Measurements from ENCODE around the gene ZNF19.

ZNF19 gene

DNA sequence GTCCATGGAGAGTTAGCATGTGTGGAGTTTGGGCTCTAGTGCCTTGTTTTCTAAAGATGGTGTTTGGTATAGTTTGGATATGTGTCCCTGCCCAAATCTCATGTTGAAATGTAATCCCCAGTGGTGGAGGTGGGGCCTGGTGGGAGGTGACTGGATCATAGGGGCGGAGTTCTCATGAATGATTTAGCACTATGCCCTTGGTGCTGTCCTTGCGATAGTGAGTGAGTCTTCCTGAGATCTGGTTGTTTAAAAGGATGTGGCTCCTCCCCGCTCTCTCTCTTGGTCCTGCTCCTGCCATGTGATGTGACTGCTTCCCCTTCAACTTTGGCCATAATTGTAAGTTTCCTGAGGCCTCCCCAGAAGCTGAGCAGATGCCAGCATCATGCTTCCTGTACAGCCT, 8.9 kb upstream of the ZNF19 start:
- H3F3A ChIP-seq (ENCODE audit: insufficient read depth, low read length): no peaks in the 10 kb centered on the region
- H2AFZ ChIP-seq (ENCODE audit: low read length): no peak overlapping the region
- no peak for TF ChIP-seq EZH2phosphoT487 (IDR thresholded peaks at IDR 0.05; ENCODE audit: low read length)
- TF ChIP-seq EZH2 (optimal IDR thresholded peaks at IDR 0.05; ENCODE audit: low read depth, low read length): no peak
- TF ChIP-seq, protein P1, sequence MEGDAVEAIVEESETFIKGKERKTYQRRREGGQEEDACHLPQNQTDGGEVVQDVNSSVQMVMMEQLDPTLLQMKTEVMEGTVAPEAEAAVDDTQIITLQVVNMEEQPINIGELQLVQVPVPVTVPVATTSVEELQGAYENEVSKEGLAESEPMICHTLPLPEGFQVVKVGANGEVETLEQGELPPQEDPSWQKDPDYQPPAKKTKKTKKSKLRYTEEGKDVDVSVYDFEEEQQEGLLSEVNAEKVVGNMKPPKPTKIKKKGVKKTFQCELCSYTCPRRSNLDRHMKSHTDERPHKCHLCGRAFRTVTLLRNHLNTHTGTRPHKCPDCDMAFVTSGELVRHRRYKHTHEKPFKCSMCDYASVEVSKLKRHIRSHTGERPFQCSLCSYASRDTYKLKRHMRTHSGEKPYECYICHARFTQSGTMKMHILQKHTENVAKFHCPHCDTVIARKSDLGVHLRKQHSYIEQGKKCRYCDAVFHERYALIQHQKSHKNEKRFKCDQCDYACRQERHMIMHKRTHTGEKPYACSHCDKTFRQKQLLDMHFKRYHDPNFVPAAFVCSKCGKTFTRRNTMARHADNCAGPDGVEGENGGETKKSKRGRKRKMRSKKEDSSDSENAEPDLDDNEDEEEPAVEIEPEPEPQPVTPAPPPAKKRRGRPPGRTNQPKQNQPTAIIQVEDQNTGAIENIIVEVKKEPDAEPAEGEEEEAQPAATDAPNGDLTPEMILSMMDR (IDR thresholded peaks at IDR 0.05; ENCODE audit: low read length): no peak
- no peak for DNase-seq
- H3K9ac ChIP-seq (ENCODE audit: low read length): no peak overlapping the region
- no peaks in the 10 kb centered on the region for H3K9me3 ChIP-seq (replicated peaks; ENCODE audit: insufficient read depth, low read length)
- H3K4me1 ChIP-seq (ENCODE audit: low read length): no peaks in the 10 kb centered on the region
- H3K79me2 ChIP-seq (ENCODE audit: low read length): no peaks in the 10 kb centered on the region
- no peaks in the 10 kb centered on the region for H3K27me3 ChIP-seq (replicated peaks; ENCODE audit: insufficient read depth, low read length)
- H3K36me3 ChIP-seq (replicated peaks; ENCODE audit: insufficient read depth, low read length): no peaks in the 10 kb centered on the region
- H3K9me2 ChIP-seq (replicated peaks; ENCODE audit: insufficient read depth, low read length): no peaks in the 10 kb centered on the region
- H3K4me2 ChIP-seq (ENCODE audit: low read depth, low read length): no peak overlapping the region
- no peak overlapping the region for H3K4me3 ChIP-seq (ENCODE audit: low read length)
- no peaks in the 10 kb centered on the region for H4K20me1 ChIP-seq (ENCODE audit: insufficient read depth, low read length)
- H3K27ac ChIP-seq (ENCODE audit: low read length): no peak overlapping the region

DNA sequence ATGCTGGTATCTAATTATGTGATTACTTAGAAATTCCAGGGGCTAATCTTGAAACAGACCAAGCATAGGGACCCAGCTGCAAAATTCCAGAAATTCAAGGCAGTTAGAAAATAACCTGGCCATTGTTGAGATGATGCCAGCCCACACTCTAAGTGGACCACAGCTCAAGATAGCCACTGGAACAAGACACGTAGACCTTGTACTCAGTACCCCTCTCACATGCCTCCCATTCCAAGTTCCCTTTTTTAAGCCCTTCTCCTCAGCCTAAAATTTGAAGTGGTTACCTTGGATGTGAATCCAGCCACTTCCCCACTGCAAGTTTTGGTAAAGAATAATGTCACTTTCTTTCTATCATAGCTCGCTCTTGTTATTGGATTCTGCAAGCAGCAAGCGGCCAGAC, 4.1 kb upstream of the ZNF19 start:
- no peak for DNase-seq
- 0 out of 2 replicates have a peak, but pooled peaks cover 3% of the 10 kb centered on the region for H3K27me3 ChIP-seq (replicated peaks; ENCODE audit: insufficient read depth, low read length)
- H3K79me2 ChIP-seq (ENCODE audit: low read length): no peaks in the 10 kb centered on the region
- H3K4me1 ChIP-seq (ENCODE audit: low read length): no peaks in the 10 kb centered on the region
- no peaks in the 10 kb centered on the region for H3K9me3 ChIP-seq (replicated peaks; ENCODE audit: insufficient read depth, low read length)
- H3K4me3 ChIP-seq (ENCODE audit: low read length): no peak overlapping the region
- no peaks in the 10 kb centered on the region for H3F3A ChIP-seq (ENCODE audit: insufficient read depth, low read length)
- H3K27ac ChIP-seq (ENCODE audit: low read length): no peak overlapping the region
- no peak overlapping the region for H3K4me2 ChIP-seq (ENCODE audit: low read depth, low read length)
- no peaks in the 10 kb centered on the region for H4K20me1 ChIP-seq (ENCODE audit: insufficient read depth, low read length)
- no peaks in the 10 kb centered on the region for H3K36me3 ChIP-seq (replicated peaks; ENCODE audit: insufficient read depth, low read length)
- H2AFZ ChIP-seq (ENCODE audit: low read length): no peak overlapping the region
- no peaks in the 10 kb centered on the region for H3K9me2 ChIP-seq (replicated peaks; ENCODE audit: insufficient read depth, low read length)
- TF ChIP-seq EZH2phosphoT487 (IDR thresholded peaks at IDR 0.05; ENCODE audit: low read length): no peak
- TF ChIP-seq EZH2 (optimal IDR thresholded peaks at IDR 0.05; ENCODE audit: low read depth, low read length): no peak
- TF ChIP-seq, protein P1 (IDR thresholded peaks at IDR 0.05; ENCODE audit: low read length): no peak
- H3K9ac ChIP-seq (ENCODE audit: low read length): no peak overlapping the region

DNA sequence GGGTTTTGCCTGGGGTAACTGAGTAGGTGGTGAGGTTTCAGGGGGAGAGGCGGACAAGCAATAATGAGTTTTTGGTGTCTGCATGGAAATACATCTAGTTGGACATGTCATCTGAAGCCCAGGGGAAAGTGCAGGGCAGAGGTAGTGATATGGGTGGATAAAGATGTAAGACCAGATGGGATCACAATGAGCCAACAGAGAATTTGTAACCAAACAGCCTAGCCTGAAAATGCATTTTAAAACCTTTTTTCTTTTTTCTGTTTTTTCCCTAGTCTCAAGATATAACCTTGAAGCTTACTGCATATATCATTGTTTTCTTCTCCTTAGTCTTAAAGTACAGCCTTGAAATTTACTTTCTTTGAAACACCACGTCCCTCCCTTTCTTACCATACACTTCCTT, 3.7 kb upstream of the ZNF19 start:
- Histone ChIP-seq H3K27me3 (replicated peaks; ENCODE audit: insufficient read depth, low read length) (0 out of 2 replicates have a peak, but pooled peaks cover 3% of the 10 kb centered on the region), H3K36me3 (replicated peaks; ENCODE audit: insufficient read depth, low read length) (no peaks in the 10 kb centered on the region), H3K9ac (ENCODE audit: low read length) (no peak overlapping the region), H3K79me2 (ENCODE audit: low read length) (no peaks in the 10 kb centered on the region), H3K4me2 (ENCODE audit: low read depth, low read length) (no peak overlapping the region), H4K20me1 (ENCODE audit: insufficient read depth, low read length) (no peaks in the 10 kb centered on the region), H3F3A (ENCODE audit: insufficient read depth, low read length) (no peaks in the 10 kb centered on the region), H3K9me3 (replicated peaks; ENCODE audit: insufficient read depth, low read length) (no peaks in the 10 kb centered on the region), H3K4me3 (ENCODE audit: low read length) (no peak overlapping the region), H3K27ac (ENCODE audit: low read length) (no peak overlapping the region), H3K9me2 (replicated peaks; ENCODE audit: insufficient read depth, low read length) (no peaks in the 10 kb centered on the region), H2AFZ (ENCODE audit: low read length) (no peak overlapping the region), H3K4me1 (ENCODE audit: low read length) (no peaks in the 10 kb centered on the region)
- no peak for DNase-seq
- no peak for TF ChIP-seq EZH2phosphoT487 (IDR thresholded peaks at IDR 0.05; ENCODE audit: low read length)
- TF ChIP-seq EZH2 (optimal IDR thresholded peaks at IDR 0.05; ENCODE audit: low read depth, low read length): no peak
- TF ChIP-seq, protein P1 (IDR thresholded peaks at IDR 0.05; ENCODE audit: low read length): no peak
